Measurements from ENCODE around the gene SLCO3A1.

GRCh38 chr15:91852741-91853510, 582 bp upstream of the SLCO3A1 start:
- no peak for TF ChIP-seq POLR2AphosphoS5 (IDR thresholded peaks at IDR 0.05; ENCODE audit: low read depth)
- peak; percentile 41 for TF ChIP-seq CTCF (IDR thresholded peaks at IDR 0.05; ENCODE audit: insufficient read depth, low read length)
- TF ChIP-seq, protein P1, sequence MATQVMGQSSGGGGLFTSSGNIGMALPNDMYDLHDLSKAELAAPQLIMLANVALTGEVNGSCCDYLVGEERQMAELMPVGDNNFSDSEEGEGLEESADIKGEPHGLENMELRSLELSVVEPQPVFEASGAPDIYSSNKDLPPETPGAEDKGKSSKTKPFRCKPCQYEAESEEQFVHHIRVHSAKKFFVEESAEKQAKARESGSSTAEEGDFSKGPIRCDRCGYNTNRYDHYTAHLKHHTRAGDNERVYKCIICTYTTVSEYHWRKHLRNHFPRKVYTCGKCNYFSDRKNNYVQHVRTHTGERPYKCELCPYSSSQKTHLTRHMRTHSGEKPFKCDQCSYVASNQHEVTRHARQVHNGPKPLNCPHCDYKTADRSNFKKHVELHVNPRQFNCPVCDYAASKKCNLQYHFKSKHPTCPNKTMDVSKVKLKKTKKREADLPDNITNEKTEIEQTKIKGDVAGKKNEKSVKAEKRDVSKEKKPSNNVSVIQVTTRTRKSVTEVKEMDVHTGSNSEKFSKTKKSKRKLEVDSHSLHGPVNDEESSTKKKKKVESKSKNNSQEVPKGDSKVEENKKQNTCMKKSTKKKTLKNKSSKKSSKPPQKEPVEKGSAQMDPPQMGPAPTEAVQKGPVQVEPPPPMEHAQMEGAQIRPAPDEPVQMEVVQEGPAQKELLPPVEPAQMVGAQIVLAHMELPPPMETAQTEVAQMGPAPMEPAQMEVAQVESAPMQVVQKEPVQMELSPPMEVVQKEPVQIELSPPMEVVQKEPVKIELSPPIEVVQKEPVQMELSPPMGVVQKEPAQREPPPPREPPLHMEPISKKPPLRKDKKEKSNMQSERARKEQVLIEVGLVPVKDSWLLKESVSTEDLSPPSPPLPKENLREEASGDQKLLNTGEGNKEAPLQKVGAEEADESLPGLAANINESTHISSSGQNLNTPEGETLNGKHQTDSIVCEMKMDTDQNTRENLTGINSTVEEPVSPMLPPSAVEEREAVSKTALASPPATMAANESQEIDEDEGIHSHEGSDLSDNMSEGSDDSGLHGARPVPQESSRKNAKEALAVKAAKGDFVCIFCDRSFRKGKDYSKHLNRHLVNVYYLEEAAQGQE (IDR thresholded peaks at IDR 0.05; ENCODE audit: insufficient replicate concordance, low read depth): no peak

Measured in HL-60 (cell line).